Small intestine (tissue), 7 donors: ENCODE results near the gene EEF1A2. TPM values are rescaled to one million over a fixed set of nuclear protein-coding genes. Genes with fewer than 3 reads are reported as not detected.

Experiments used
- DNase-seq, 2 donors: peaks; one replicate each; pipeline versions ENCODE4 v3.0.0 to v3.0.0-alpha.2; 2013
- FAIRE-seq: peaks from 2 replicates; lab custom pipeline; 2012; peaks lifted over from hg19 to GRCh38; lab: Jason Lieb, UNC
- H3K27ac ChIP-seq, 3 donors: one replicate each; pipeline ENCODE4 v1.5.1; 2013; ENCODE audit warnings: low read length in 2 of 3, mild to moderate bottlenecking in 2 of 3, control low read depth in 1 of 3, inconsistent platforms in 1 of 3, low read depth in 1 of 3, moderate library complexity in 1 of 3
- H3K27me3 ChIP-seq, 3 donors: one replicate each; pipeline ENCODE4 v1.6.1; 2013; ENCODE audit warnings: low read length in 3 of 3, inconsistent platforms in 1 of 3; ENCODE audit not compliant: control insufficient read depth in 3 of 3, insufficient read depth in 3 of 3
- H3K36me3 ChIP-seq, 3 donors: one replicate each; pipeline ENCODE4 v1.6.1; 2013; ENCODE audit warnings: low read length in 3 of 3, inconsistent platforms in 1 of 3, low read depth in 1 of 3, mild to moderate bottlenecking in 1 of 3, moderate library complexity in 1 of 3; ENCODE audit not compliant: control insufficient read depth in 3 of 3, insufficient read depth in 2 of 3
- H3K4me1 ChIP-seq, 3 donors: one replicate each; pipeline ENCODE4 v1.6.1; 2013; ENCODE audit warnings: low read length in 2 of 3, inconsistent platforms in 1 of 3, low read depth in 1 of 3, mild to moderate bottlenecking in 1 of 3, moderate library complexity in 1 of 3; ENCODE audit not compliant: control insufficient read depth in 3 of 3, insufficient read depth in 2 of 3
- H3K4me3 ChIP-seq, 3 donors: one replicate each; pipeline ENCODE4 v1.5.1; 2013; ENCODE audit warnings: low read length in 3 of 3, control low read depth in 1 of 3, inconsistent platforms in 1 of 3, low read depth in 1 of 3, mild to moderate bottlenecking in 1 of 3, moderate library complexity in 1 of 3
- H3K9me3 ChIP-seq, 2 donors: one replicate each; pipeline ENCODE4 v1.6.1; 2013; ENCODE audit warnings: low read depth in 1 of 2, low read length in 1 of 2; ENCODE audit not compliant: control insufficient read depth in 2 of 2, insufficient read depth in 1 of 2
- WGBS, 3 donors: extraction: QIAGEN DNeasy Blood & Tissue Kit; methylation state at CpG; one replicate each; pipeline ENCODE4 v1.1.7; 2013; 5-methylcytosine and 5-hydroxymethylcytosine counted together
- polyA plus RNA-seq, 4 donors: library from polyadenylated mRNA; stranded (reverse) in 3 of 4; unstranded in 1 of 4; fragments of 200-250 nt in 3 of 4; fragments of 120-200 nt in 1 of 4; gene quantifications; one replicate each; pipeline versions ENCODE4 v1.2.1 to v1.2.3, GENCODE V29; 2013
- donor health status: healthy with polysubstance abuse.
- donor health status: control.
- donor health status: control.
- donor health status: Bipolar disorder and iron deficiency.
- donor health status: healthy.

The EEF1A2 gene
- polyA plus RNA-seq, 4 donors, result 3.1 to 18.6 (median 9.7) TPM

GRCh38 chr20:63467294-63468083 is 31.4 kb downstream of the EEF1A2 start:
- WGBS, 3 donors, result 64 to 73% (median 69%) methylated on average over 19 of the region's 19 CpGs
- Histone ChIP-seq H3K36me3 (no peaks in the 10 kb centered on the region), H3K27ac (no peak overlapping the region), H3K4me1 (no peaks in the 10 kb centered on the region), H3K9me3 (no peaks in the 10 kb centered on the region), H3K27me3 (peaks cover 12 to 31% (median 16%) of the 10 kb centered on the region in 3 donors), H3K4me3 (no peak overlapping the region)
- DNase-seq (no peak), FAIRE-seq (no peak)

- Histone ChIP-seq H3K27me3 (peaks cover 14 to 32% (median 15%) of the 10 kb centered on the region in 3 donors), H3K4me3 (no peak overlapping the region), H3K36me3 (no peaks in the 10 kb centered on the region), H3K27ac (no peak overlapping the region), H3K4me1 (no peaks in the 10 kb centered on the region), H3K9me3 (no peaks in the 10 kb centered on the region)
- FAIRE-seq (no peak), DNase-seq (no peak)
- 85 to 87% (median 85%) methylated on average over 17 of the region's 17 CpGs for WGBS, 3 donors
Measured at GRCh38 chr20:63466861-63467260, 32.0 kb downstream of the EEF1A2 start.

- H3K4me1 ChIP-seq, result no peaks in the 10 kb centered on the region
- H3K27ac ChIP-seq, result no peak overlapping the region
- no peaks in the 10 kb centered on the region for H3K9me3 ChIP-seq
- DNase-seq (no peak), FAIRE-seq (no peak)
- no peaks in the 10 kb centered on the region for H3K36me3 ChIP-seq
- H3K4me3 ChIP-seq, result no peak overlapping the region
- WGBS, 3 donors, result 83 to 85% (median 85%) methylated on average over 55 of the region's 55 CpGs
- H3K27me3 ChIP-seq, result peaks cover 11 to 34% (median 16%) of the 10 kb centered on the region in 3 donors
Measured at GRCh38 chr20:63466250-63466825, 32.5 kb downstream of the EEF1A2 start.

GRCh38 chr20:63465380-63466249 is 33.3 kb downstream of the EEF1A2 start:
- WGBS, 3 donors, result 78 to 82% (median 80%) methylated on average over 52 to 56 of the region's 56 CpGs
- Histone ChIP-seq H3K27me3 (peaks cover 6 to 31% (median 19%) of the 10 kb centered on the region in 3 donors), H3K4me1 (no peaks in the 10 kb centered on the region), H3K9me3 (no peaks in the 10 kb centered on the region), H3K4me3 (no peak overlapping the region), H3K36me3 (no peaks in the 10 kb centered on the region), H3K27ac (no peak overlapping the region)
- FAIRE-seq (no peak), DNase-seq (no peak)

- Histone ChIP-seq H3K36me3 (no peaks in the 10 kb centered on the region), H3K4me3 (no peak overlapping the region), H3K4me1 (no peaks in the 10 kb centered on the region), H3K9me3 (no peaks in the 10 kb centered on the region), H3K27ac (no peak overlapping the region), H3K27me3 (peaks cover 1 to 18% (median 15%) of the 10 kb centered on the region in 3 donors)
- FAIRE-seq (no peak), DNase-seq (no peak)
- 74 to 81% (median 77%) methylated on average over 12 of the region's 12 CpGs for WGBS, 3 donors
Measured at GRCh38 chr20:63464289-63464635, 34.6 kb downstream of the EEF1A2 start.

- FAIRE-seq, result no peak
Measured at GRCh38 chr20:63463400-63464288, 35.2 kb downstream of the EEF1A2 start.

GRCh38 chr20:63462244-63462643 is 36.6 kb downstream of the EEF1A2 start:
- no peak for DNase-seq
- 31 to 81% (median 63%) methylated on average over 1 to 2 of the region's 2 CpGs for WGBS, 3 donors
- H3K27ac ChIP-seq, result no peak overlapping the region
- H3K36me3 ChIP-seq, result no peaks in the 10 kb centered on the region
- no peaks in the 10 kb centered on the region for H3K4me1 ChIP-seq
- no peaks in the 10 kb centered on the region for H3K9me3 ChIP-seq
- H3K4me3 ChIP-seq, result no peak overlapping the region
- H3K27me3 ChIP-seq, result peaks cover 0 to 13% (median 9%) of the 10 kb centered on the region in 3 donors
- FAIRE-seq, result no peak

More at GRCh38 chr20:63463400-63464288, 35.2 kb downstream of the EEF1A2 start:
- Histone ChIP-seq H3K27ac (no peak overlapping the region), H3K4me1 (no peaks in the 10 kb centered on the region), H3K27me3 (peaks cover 0 to 18% (median 15%) of the 10 kb centered on the region in 3 donors), H3K4me3 (no peak overlapping the region), H3K36me3 (no peaks in the 10 kb centered on the region), H3K9me3 (no peaks in the 10 kb centered on the region)
- WGBS, 3 donors, result 52 to 57% (median 52%) methylated on average over 22 of the region's 22 CpGs
- DNase-seq, result no peak
